HG03045 (cell line): Measurements from ENCODE around the gene COQ5.
"Not testable (repeated sequence)": the region's sequence is repeated elsewhere in the genome, so short reads cannot be mapped to it uniquely, and the experiment has no call there.

ENCODE experiments used
- ATAC-seq: cut with Tn5 transposase; IDR thresholded peaks from one replicate; pipeline ENCODE4 v1.9.1; 2021; ENCODE audit warnings: mild to moderate bottlenecking, moderate library complexity; ENCODE audit not compliant: unreplicated experiment

COQ5 gene

GRCh38 chr12:120529641-120530417 lies 871 bp upstream of the COQ5 start:
- no peak for ATAC-seq

GRCh38 chr12:120522568-120522967 lies 6.4 kb downstream of the COQ5 start:
- ATAC-seq: no peak

DNA sequence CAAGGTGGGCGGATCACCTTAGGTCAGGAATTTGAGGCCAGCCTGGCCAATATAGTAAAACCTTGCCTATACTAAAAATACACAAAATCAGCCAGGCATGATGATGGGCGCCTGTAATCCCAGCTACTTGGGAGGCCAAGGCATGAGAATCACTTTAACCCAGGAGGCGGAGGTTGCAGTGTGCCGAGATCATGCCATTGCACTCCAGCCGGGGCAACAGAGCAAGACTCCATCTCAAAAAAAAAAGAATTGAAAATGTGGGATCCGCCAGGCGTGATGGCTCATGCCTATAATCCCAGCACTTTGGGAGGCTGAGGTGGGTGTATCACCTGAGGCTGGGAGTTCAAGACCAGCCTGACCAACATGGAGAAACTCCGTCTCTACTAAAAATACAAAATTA lies 9.6 kb downstream of the COQ5 start:
- not testable (repeated sequence) for ATAC-seq

DNA sequence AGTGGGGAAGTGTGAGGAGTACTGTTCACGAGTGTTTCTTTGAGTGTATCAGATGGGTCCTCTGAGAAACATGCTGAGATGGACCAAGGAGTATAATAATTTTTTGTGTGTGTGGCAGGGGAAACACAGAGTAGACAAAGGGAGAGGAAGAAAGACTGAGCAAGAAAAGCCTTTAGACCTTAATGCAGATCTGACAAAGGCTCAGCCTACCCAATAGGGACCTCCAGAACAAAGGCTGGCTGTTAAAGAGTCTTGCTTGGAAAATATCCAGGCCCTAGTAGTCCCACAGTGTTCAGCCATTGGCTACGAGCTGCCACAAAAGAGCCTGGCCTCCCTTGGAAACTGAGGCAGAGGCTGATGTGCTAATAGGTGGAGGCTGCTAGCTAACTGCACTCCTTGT lies 13.5 kb downstream of the COQ5 start:
- ATAC-seq: no peak

DNA sequence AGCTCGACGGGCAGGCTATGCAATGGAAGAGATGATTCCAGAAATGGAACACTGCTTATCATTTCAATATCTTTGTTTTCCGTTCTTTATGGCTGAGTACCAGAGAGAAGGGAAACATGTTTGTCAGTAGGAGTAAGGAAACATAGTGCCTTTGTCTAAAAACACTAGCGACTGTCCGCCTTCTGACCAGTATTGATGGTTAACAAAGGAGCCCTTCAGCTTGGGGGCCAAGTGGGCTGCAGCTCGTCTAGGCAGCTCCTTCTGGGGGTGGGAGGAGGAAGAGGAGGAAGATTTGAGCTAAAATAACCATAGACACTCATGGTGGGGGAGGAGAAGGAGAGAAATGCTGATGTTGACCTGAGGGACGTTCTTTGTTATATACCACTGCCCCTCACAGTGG lies 15.0 kb downstream of the COQ5 start:
- no peak for ATAC-seq

DNA sequence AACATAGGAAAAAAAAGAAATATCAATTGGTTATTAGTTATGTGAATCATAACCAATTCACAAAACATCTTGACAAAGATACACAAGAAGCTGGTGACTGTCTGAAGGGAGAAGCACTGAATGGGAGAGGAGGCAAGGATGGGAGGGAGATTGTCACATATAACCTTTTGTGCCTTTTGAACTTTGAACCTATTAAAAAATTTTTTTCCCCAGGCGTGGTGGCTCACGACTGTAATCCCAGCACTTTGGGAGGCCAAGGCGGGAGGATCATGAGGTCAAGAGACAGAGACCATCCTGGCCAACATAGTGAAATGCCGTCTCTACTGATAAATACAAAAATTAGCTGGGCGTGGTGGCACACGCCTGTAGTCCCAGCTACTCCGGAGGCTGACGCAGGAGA lies 20.4 kb downstream of the COQ5 start:
- no peak for ATAC-seq

DNA sequence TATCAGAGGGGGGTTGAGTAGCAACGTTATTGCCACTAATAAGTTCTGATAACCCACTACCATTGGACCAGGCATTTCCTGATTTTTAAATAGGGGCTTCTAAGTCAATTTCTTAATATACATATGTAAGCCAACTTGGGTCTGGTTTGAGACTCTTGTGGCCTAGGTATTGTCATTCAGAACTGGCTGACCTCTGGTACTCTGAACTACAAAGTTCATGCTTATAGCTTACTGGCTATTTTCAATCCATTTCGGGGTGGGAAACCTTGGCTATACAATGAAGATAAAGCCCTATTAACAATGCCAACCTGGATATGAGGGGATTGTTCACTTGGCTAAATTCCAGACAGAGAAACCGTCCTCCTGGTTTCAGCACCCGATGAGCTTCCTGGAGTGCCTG lies 24.4 kb downstream of the COQ5 start:
- ATAC-seq: no peak

DNA sequence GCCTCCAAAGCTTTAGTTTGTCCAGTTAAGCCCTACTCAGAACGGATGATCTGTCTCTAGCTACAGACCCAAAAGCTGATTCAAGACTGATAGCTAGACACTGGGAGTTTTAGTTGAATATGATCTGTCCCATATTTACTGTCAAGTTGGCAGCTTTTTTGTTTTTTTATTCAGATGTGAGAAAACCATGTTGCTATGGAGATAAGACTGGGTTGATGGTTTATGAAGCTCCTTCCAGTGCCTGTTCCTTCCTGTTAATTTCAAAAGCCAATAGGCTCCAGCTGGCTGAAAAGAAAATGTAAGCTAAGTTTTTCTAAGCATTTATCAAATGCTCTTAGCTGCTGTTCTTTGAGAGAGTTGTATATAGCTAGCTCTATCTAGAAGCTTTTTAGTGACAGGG lies 28.4 kb downstream of the COQ5 start:
- ATAC-seq: no peak

GRCh38 chr12:120498870-120499515 lies 30.0 kb downstream of the COQ5 start:
- no peak for ATAC-seq

DNA sequence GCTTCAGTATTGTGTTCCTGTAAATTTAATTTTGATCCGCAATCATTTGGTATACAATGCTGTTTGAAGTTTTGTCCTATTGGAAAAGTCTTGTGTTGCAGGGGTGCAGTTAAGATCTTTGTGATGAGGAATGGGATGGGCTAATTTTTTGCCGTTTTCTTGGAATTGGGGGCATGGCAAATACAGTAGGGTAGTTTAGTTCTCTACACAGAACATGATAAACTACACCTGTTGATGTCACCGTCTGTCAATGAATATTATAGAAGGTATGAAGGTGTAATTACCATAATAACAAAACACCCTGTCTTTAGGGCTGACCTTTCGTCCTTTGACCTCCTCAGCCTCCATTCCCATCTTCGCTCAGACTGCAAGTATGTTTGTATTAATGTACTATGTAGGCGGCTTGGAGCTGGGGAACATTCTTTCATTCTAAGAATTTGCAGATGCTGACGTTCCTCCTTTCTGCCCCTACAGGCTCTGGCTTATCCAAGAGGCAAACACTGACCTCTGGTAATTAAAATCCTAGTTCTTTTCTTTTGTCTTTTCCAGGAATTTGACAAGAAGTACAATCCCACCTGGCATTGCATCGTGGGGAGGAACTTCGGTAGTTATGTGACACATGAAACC lies 31.3 kb downstream of the COQ5 start:
- ATAC-seq: no peak

DNA sequence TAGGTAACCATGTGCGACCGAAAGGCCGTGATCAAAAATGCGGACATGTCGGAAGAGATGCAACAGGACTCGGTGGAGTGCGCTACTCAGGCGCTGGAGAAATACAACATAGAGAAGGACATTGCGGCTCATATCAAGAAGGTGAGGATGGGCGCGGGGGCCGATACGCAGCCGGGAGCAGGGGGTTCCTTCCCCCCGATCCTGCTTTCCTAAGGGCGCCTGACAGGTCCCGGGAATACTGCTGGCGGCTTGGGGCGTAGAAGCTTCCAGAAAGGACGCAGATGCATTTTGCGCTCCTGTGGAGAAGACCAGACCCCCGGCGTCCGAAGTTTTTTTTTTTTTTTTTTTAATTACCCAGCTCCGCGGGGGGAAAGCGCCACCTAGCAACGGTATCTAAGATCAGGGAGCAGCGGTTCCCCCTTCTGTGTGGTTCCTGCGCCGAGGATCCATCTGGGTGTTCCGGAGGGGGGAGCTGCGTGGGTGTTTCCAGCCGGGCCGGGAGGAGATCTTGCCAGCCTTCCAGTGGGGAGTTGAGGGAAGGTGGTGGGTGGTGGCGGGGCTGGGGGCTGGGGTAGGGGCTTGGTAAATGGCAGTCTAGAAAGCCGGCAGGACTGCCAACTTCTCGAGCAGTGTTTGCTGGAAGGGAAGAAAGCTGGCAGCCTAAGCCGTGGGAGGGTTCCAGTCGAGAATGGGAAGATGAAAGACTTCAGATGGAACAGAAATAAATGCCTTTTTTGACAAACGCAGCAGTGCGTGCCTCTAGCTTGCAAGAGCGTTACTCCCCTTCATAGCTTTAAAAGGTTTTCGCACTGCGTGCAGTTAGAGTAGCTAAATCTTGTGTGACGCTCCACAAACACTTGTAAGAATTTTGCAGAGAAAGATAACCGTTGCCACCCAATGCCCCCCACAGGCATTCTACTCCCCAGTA lies 32.3 kb downstream of the COQ5 start:
- ATAC-seq: peak; percentile 1

- ATAC-seq: peak; percentile 90
Measured at GRCh38 chr12:120495731-120496412, 33.1 kb downstream of the COQ5 start, which contains the start of gene DYNLL1. DYNLL1 (plus strand) TSS chr12:120496113; CDS start chr12:120496422, 309 bp downstream.

DNA sequence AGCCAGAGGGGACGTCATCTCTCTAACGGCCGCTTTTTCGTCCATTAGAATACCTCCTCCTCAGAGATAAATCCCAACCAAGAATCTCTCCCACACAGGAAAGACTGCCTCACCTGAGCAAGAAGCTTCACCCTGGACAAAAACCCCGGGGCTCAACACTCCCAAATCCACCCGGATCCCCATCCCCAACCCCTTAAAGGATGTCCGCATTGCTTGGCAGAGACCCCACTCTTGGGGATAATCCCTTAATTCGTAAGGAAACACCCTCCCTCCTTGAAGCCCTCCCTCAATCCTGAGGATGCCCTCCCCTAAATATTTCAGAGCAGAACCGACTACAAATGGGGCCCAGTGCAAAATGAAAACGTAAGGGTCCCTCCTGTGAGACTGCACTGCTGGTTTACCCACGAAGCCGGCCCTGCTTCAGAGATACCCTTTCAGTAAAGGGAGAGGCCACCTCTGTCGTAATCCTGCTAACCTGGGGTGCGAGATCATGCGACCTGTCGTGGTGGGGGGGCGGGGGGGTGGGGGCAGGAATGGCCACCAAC lies 33.7 kb downstream of the COQ5 start:
- ATAC-seq: no peak

DNA sequence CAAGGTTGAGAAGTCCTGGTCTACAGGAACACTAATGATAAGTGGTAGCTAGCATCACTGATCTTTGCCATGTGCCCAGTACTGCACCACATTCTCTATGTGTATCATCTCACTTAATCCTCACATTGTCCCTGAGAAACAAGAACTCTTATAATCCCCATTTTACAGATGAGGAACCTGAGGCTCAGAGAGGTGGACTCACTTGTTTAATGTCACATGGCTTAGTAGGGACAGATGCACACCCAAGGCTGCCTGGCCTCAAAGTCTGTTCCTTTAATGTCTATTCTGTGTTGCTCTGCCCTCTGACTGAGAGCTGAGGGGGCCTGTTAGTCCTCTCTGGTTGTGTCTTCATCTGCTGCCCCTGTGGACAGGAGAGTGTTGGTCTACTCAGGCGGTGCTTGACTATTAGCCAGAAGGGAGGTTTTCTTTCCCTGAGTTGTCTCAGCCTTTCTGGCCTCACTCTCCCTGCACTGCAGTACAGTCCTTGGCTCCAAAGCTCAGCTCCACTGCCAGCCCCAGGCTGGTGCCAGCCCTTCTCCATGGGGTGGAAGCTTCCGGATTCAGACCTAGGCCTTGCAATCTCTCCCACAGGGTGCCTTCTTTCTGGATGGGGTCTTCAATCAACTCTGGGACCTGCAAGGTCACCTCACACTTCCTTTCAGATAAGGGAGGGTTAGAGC lies 38.0 kb downstream of the COQ5 start:
- ATAC-seq: no peak

DNA sequence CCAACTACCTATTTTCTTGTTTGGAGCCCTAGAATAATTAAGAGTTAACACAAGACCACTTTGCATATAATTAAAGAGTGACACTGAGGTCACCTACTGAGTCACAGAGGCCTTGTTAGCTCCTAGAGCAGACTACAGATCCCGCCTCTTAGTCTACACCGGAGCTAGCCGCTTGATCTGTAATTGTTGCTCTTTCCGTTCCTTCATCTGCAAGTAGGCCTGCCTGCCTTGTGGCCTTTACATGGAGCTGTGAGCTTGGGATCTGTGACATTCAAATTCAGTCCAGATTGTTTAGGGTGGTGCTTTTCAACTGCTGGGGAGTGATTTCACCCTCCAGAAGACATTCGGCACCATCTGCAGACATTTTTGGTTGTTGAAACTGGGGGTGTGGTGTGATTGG lies 38.6 kb downstream of the COQ5 start:
- no peak for ATAC-seq

GRCh38 chr12:120489018-120489417 lies 39.9 kb downstream of the COQ5 start:
- ATAC-seq: no peak

DNA sequence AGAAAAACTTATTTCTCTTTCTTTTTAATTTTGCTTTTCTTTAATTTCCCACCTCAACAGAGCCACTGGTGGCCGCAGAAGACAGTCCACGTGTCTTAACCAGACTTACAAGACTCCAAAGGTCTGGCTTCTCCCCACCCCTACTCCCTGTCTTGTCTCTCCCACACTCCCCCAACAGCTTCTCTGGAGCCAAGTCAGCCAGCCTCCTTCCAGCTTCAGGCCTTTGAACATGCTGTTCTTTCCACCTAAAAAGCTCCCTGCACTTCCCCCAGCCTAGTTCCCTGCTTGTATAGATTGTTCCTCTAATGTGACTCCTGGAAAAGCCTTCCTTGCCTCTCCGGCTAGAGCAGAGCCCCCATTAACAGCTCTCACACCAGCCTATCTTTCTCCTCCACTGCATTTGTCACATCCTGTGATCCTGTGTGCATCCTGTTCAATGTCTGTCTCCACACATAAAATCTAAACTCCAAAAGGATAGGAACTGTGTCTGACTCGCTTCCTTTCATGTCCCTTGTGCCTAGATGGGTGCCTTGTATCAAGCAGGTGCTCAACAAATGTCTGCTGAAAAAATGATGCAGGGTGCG lies 40.8 kb downstream of the COQ5 start:
- no peak for ATAC-seq

GRCh38 chr12:120487552-120487951 lies 41.4 kb downstream of the COQ5 start:
- not testable (repeated sequence) for ATAC-seq
